SU-DHL-6 (cell line): Measurements from ENCODE around the gene FHOD1.

Source experiments
- H2AFZ ChIP-seq: fragments of 200-600 bp; sonication (generic); 2 replicates; pipeline ENCODE4 v1.6.1; 2014; ENCODE audit warnings: low read depth, mild to moderate bottlenecking, moderate library complexity, mixed read lengths, antibody characterized with exemption, low read length; ENCODE audit not compliant: severe bottlenecking
- H3F3A ChIP-seq: fragments of 200-600 bp; shearing (Covaris generic); 2 replicates; pipeline ENCODE4 v1.6.0; 2016; ENCODE audit warnings: antibody characterized with exemption, mild to moderate bottlenecking; ENCODE audit not compliant: insufficient read depth
- H3K27ac ChIP-seq: fragments of 200-600 bp; sonication (generic); 2 replicates; pipeline ENCODE4 v1.5.1; 2016; ENCODE audit warnings: low read depth, mild to moderate bottlenecking, low read length, moderate library complexity, mixed read lengths
- H3K27me3 ChIP-seq: fragments of 200-600 bp; sonication (generic), shearing (Covaris generic); 2 replicates; pipeline ENCODE4 v1.6.0; 2014; ENCODE audit warnings: mild to moderate bottlenecking, low read length
- H3K36me3 ChIP-seq: fragments of 200-600 bp; sonication (generic); 2 replicates; pipeline ENCODE4 v1.6.1; 2014; ENCODE audit warnings: mild to moderate bottlenecking, low read length, mixed read lengths
- H3K4me2 ChIP-seq: fragments of 300-600, 200-600 bp; shearing (Covaris generic), sonication (generic); 2 replicates; pipeline ENCODE4 v1.6.0; 2014; ENCODE audit warnings: low read length, low read depth, mild to moderate bottlenecking; ENCODE audit not compliant: poor library complexity, severe bottlenecking
- H3K4me3 ChIP-seq: fragments of 200-600 bp; sonication (generic); 2 replicates; pipeline ENCODE4 v1.5.1; 2014; ENCODE audit warnings: antibody characterized with exemption, low read length, mild to moderate bottlenecking, mixed read lengths; ENCODE audit not compliant: insufficient read depth, poor library complexity, severe bottlenecking
- H3K79me2 ChIP-seq: fragments of 200-600 bp; sonication (generic); 2 replicates; pipeline ENCODE4 v1.6.1; 2014; ENCODE audit warnings: mild to moderate bottlenecking, low read length, moderate library complexity; ENCODE audit not compliant: insufficient read depth
- H3K9ac ChIP-seq: fragments of 200-600 bp; sonication (generic); 2 replicates; pipeline ENCODE4 v1.7.0; 2014; ENCODE audit warnings: mild to moderate bottlenecking, low read length
- H3K9me2 ChIP-seq: fragments of 200-600 bp; sonication (generic); replicated peaks from 2 replicates; pipeline ENCODE4 v1.6.1; 2014; ENCODE audit warnings: low read length; ENCODE audit not compliant: insufficient read depth
- H3K9me3 ChIP-seq: fragments of 200-600 bp; sonication (generic); 2 replicates; pipeline ENCODE4 v1.6.1; 2014; ENCODE audit warnings: low read length, mixed read lengths; ENCODE audit not compliant: insufficient read depth
- H4K20me1 ChIP-seq: fragments of 200-600 bp; sonication (generic); 2 replicates; pipeline ENCODE4 v1.6.1; 2014; ENCODE audit warnings: low read depth, mild to moderate bottlenecking, antibody characterized with exemption, low read length, moderate library complexity, mixed read lengths
- EZH2phosphoT487 ChIP-seq: fragments of 200-600 bp; sonication (generic), shearing (Covaris generic); conservative IDR thresholded peaks from 2 replicates; pipeline ENCODE4 v1.6.1; 2018; ENCODE audit warnings: mild to moderate bottlenecking, antibody characterized with exemption, low read length, moderate library complexity, mixed read lengths
- TF ChIP-seq, protein P1 (sequence below): fragments of 200-600 bp; sonication (generic); IDR thresholded peaks from one replicate; pipeline ENCODE4 v1.5.1; 2017; ENCODE audit warnings: antibody characterized with exemption, mild to moderate bottlenecking, low read length, moderate library complexity; ENCODE audit not compliant: insufficient read depth, poor library complexity, severe bottlenecking

FHOD1 gene

DNA sequence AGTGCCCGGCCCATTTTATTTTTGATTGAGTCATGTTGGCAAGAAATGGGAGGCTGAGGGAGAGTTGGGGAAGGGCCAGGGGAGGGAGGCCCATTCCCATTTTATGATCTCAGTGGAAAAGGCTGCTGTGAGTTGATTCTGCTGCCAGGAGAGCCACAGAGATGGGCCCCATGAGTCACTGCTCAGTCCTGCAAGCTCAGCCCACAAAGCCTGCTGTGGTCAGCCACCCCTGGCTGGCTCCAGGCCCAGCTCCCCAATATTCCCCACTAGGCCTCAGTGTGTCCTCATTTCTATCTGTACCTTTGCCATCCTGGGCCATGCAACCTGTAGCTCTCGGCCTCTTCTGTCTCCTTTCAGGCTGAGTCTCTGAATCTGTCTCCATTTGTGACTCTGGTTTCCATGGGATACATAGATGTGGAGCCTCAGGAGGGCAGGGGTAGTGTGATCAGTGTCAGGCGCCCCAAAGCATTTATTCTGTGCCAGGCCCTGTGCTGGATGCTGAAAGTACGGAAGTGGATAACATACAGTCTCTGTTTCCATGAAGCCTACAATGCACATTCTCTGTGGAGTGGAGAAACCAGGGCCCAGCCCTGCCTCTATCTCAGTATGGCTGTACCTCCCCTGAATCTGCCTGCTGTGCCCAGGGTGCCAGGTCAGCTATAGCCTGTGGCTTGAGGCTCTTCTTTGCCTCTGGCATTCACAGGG is 30.2 kb upstream of the FHOD1 start:
- Histone ChIP-seq H4K20me1 (no peaks in the 10 kb centered on the region), H3K36me3 (no peaks in the 10 kb centered on the region), H3K9ac (peak overlapping the region; percentile 60; the same call in 1 of the 2 replicates), H3K27ac (no peak overlapping the region), H2AFZ (no peak overlapping the region), H3K9me3 (no peaks in the 10 kb centered on the region), H3K4me2 (peak overlapping the region; percentile 62), H3K9me2 (no peaks in the 10 kb centered on the region), H3K27me3 (no peaks in the 10 kb centered on the region), H3K79me2 (no peaks in the 10 kb centered on the region), H3F3A (no peaks in the 10 kb centered on the region), H3K4me3 (no peak overlapping the region)
- no peak for TF ChIP-seq EZH2phosphoT487
- TF ChIP-seq, protein P1, sequence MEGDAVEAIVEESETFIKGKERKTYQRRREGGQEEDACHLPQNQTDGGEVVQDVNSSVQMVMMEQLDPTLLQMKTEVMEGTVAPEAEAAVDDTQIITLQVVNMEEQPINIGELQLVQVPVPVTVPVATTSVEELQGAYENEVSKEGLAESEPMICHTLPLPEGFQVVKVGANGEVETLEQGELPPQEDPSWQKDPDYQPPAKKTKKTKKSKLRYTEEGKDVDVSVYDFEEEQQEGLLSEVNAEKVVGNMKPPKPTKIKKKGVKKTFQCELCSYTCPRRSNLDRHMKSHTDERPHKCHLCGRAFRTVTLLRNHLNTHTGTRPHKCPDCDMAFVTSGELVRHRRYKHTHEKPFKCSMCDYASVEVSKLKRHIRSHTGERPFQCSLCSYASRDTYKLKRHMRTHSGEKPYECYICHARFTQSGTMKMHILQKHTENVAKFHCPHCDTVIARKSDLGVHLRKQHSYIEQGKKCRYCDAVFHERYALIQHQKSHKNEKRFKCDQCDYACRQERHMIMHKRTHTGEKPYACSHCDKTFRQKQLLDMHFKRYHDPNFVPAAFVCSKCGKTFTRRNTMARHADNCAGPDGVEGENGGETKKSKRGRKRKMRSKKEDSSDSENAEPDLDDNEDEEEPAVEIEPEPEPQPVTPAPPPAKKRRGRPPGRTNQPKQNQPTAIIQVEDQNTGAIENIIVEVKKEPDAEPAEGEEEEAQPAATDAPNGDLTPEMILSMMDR = no peak

DNA sequence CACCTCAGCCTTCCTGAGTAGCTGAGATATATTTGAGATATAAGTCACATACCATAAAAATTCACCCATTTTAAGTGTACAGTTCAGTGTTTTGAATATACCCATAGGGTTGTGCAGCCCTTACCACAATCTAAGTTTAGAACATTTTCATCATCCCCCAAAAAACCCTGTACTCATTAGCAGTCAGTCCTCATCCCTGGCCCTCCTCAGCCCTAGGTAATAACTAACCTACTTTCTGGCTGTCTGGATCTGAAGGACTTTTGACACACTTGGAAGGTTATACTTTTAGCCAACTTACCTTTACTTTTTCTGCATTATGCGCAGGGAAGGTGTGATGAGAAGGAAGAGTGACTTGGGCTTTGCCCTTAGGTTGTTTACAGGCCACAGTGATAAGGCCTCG is 28.0 kb upstream of the FHOD1 start:
- Histone ChIP-seq H3K27me3 (no peaks in the 10 kb centered on the region), H3K79me2 (no peaks in the 10 kb centered on the region), H3K36me3 (no peaks in the 10 kb centered on the region), H3K4me2 (no peak overlapping the region), H3K4me3 (no peak overlapping the region), H4K20me1 (no peaks in the 10 kb centered on the region), H2AFZ (no peak overlapping the region), H3K9me3 (no peaks in the 10 kb centered on the region), H3K27ac (no peak overlapping the region), H3K9ac (no peak overlapping the region), H3F3A (no peaks in the 10 kb centered on the region), H3K9me2 (no peaks in the 10 kb centered on the region)
- TF ChIP-seq, protein P1 = no peak
- no peak for TF ChIP-seq EZH2phosphoT487

DNA sequence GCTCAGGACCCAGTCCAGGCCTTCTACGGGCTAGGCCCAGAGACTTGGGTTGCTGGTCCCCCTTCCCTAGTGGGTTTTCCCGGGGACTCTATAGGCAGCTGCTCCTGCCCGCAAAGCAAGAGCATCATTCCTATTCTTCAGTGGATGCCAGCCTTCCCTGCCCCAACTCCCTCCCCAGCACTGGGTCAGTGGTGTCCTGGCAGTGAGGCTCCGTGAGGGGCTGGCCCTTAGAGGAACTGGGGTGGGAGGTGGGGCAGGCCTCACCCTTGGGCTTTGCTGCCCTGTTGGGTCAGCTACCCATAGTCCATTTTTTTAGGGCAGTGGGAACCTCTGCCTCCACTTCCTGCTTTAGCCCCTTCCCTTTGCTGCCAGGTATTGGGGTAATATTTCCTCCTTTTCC is 24.2 kb upstream of the FHOD1 start:
- Histone ChIP-seq H3K9me3 (no peaks in the 10 kb centered on the region), H3K4me3 (no peak overlapping the region), H3K27ac (no peak overlapping the region), H4K20me1 (no peaks in the 10 kb centered on the region), H2AFZ (no peak overlapping the region), H3K36me3 (no peaks in the 10 kb centered on the region), H3K9ac (no peak overlapping the region), H3K4me2 (no peak overlapping the region), H3F3A (no peaks in the 10 kb centered on the region), H3K27me3 (no peaks in the 10 kb centered on the region), H3K79me2 (no peaks in the 10 kb centered on the region), H3K9me2 (no peaks in the 10 kb centered on the region)
- TF ChIP-seq, protein P1 = no peak
- TF ChIP-seq EZH2phosphoT487 = no peak
